Heart left ventricle (tissue), 13 donors: ENCODE results near the gene MSMP.

ENCODE experiments used
- CTCF ChIP-seq, 12 donors: fragments of 200-600 bp; sonication (generic) in 4 of 12; IDR thresholded peaks; one replicate each; pipeline versions ENCODE4 v1.5.0 to v1.8.0; 2018 to 2022; ENCODE audit warnings: antibody characterized with exemption in 12 of 12, mild to moderate bottlenecking in 5 of 12
- POLR2A ChIP-seq, 2 donors: fragments of 450-650 bp; IDR thresholded peaks; one replicate each; pipeline ENCODE4 v1.6.1; 2017; ENCODE audit warnings: antibody characterized with exemption in 2 of 2, mild to moderate bottlenecking in 2 of 2, moderate library complexity in 2 of 2
- donor health status: ischemic (EF 13 %, LVEDD 7.1; RV severe dilation, severe dysfunction).
- donor health status: DM: no; HTN: yes; CAD: no.
- donor health status: DM: no; HTN: no; CAD: no.
- donor health status: ischemic (EF 25% LVEDD 6.9; RV normal size, moderate dysfunction).
- donor health status: ischemic (EF 25% LVEDD 5.7; RV mildly dilated, moderate dysfunction).
- donor health status: ischemic (EF 35%, LVEDD 5.7; RV mildly dilated, moderate dysfunction).
- donor health status: nonischemic (EF 11% LVEDD 7.7; RV severe dilation, severe dysfunction).
- donor health status: DM: yes; HTN: yes; CAD: no.
- donor health status: PGD.
- donor health status: ischemic (EF 29% LVEDD 5.4; RV normal size, mild dysfunction).
- donor health status: nonischemic (EF 23%, LVEDD 6.1; RV moderate dilation, normal function).

GRCh38 chr9:35767458-35767857 lies 13.4 kb upstream of the MSMP start:
- TF ChIP-seq CTCF (IDR thresholded peaks at IDR 0.05) (no peak), POLR2A (IDR thresholded peaks at IDR 0.05) (no peak)
